GM18909 (cell line): ENCODE results near the gene RPS6KA1.
"Not testable (repeated sequence)": the region's sequence is repeated elsewhere in the genome, so short reads cannot be mapped to it uniquely, and the experiment has no call there.

Experiments used
- ATAC-seq: cut with Tn5 transposase; IDR thresholded peaks from one replicate; pipeline ENCODE4 v1.9.1; 2021; ENCODE audit warnings: mild to moderate bottlenecking; ENCODE audit not compliant: unreplicated experiment, poor library complexity

RPS6KA1 gene

DNA sequence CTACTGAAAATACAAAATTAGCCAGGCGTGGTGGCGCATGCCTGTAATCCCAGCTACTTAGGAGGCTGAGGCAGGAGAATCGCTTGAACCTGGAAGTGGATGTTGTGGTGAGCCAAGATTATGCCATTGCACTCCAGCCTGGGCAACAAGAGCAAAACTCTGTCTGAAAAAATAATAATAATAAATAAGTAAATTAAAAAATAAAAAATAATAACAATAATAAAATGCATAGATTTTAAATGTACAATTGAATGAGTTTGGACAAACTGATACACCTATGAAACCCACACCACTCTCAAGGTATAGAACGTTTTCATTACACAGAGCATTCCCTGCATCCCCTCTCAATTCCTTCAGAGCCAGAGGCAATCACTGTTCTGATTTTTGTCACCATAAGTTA is 55.0 kb downstream of the RPS6KA1 start:
- not testable (repeated sequence) for ATAC-seq

DNA sequence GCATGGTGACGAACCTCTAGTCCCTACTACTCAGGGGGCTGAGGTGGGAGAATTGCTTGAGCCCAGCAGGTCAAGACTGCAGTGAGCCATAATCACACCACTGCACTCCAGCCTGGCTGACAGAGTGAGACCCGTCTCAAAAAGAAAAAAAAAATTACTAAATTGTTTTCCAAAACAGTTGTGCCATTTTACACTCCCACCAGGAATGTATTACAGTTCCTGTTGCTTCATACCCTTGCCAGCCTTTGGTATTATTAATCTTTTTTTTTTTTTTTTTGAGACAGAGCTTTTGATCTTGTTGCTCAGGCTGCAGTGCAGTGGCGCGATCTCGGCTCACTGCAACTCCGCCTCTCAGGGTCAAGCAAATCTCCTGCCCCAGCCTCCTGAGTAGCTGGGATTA is 55.9 kb downstream of the RPS6KA1 start:
- ATAC-seq = no peak

GRCh38 chr1:26593385-26593784 is 63.8 kb downstream of the RPS6KA1 start:
- ATAC-seq = no peak

GRCh38 chr1:26594593-26594992 is 65.0 kb downstream of the RPS6KA1 start:
- not testable (repeated sequence) for ATAC-seq

DNA sequence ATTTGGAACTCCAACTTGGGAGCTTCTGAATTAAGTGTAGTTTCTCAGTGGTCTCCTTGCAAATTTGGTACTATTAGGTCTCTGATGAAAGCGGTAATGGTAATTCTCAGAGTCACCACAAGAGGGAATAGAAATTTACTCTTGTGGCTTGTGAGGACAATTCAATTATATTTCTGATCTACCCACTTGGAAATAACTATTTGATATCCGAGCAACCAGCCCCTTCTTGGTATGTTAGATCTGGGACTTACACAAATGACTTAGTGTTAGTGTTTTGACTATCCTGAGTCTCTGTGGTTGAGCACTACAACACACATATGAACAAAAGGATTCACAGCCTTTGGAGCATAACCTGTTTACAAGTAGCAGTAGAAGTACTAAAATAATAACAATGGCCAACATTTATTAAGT is 68.1 kb downstream of the RPS6KA1 start:
- ATAC-seq = no peak

DNA sequence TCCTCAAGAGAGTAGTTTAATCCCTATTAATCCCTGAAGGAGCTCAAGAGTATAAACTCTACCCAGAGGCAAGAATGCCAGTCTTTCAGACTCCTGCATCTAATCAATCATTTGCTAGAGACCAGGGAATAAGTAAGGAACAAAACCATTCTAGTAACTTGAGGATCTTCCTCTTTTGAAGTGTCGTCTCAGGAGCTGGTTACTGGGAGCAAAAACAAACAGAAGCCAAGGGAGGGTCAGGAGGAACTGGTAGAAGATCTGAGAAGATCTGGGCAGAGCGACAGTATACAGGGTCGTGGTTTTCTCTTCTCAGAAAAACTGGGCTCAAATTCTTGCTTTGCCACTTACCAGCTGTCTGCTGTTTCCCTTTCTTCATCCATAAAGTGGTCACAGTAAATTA is 69.3 kb downstream of the RPS6KA1 start:
- ATAC-seq = no peak

DNA sequence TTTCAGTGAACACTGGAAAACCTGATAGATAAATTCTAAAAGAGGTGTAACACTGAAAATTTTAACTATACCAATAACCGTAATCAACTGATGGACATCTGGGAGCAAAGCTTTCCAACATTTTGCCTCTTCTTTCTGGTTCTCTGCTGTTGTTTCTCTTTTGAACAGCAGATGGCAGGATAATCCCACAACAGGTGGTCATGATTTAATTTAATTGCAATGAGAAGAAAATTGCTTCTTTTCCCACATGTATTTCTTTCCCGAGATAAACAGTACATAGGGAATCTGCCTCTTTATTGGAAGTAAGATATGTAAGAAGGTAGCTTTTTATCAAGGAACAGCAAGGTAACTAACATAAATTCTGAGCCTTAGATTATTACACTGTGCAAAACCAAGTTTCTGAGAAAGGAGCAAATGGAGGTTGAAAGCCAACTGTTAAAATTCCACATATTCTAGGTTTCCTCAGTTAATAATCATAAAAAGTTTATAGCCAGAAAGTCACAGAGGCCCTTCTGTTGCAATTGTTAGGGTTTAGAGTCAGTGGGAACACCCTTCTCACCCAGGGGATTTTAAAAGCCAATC is 72.9 kb downstream of the RPS6KA1 start:
- ATAC-seq = no peak

DNA sequence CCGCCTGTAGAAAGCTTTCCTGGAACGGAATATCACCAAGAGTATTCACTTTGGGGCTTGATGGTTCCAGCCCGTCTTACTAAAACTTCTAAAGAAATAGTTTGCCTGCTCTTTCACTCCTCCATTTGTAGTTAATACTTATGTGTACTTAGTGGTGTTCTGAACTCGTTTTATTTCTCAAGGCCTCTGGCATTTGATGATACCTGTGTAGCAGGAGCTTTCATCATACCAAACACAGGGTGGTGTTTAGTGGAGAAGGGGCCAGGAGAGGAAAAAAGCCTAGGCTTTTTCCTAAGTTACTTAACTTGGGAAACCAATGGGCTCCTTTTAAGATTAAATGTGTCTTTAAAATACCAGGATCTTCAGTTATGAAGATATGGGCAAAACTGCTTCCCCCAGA is 74.3 kb downstream of the RPS6KA1 start:
- no peak for ATAC-seq

DNA sequence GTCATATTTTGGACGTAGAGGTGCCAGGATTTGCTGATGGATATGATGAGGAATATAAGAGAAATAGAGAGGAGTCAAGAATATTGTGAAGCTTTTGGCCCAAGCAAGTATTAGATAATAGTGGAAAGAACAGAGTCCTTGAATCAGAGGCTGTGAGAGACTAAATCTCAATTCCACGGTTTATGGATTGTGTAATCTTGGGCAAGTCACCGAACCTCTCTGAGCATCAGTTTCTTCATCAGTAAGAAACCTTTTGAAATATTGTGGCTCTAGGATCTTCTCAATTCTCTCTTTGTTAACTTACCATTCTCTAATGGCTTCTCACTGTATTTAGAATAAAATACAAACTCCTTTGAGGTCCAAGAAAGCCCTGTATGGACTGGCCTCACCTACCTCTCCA is 77.6 kb downstream of the RPS6KA1 start:
- no peak for ATAC-seq

DNA sequence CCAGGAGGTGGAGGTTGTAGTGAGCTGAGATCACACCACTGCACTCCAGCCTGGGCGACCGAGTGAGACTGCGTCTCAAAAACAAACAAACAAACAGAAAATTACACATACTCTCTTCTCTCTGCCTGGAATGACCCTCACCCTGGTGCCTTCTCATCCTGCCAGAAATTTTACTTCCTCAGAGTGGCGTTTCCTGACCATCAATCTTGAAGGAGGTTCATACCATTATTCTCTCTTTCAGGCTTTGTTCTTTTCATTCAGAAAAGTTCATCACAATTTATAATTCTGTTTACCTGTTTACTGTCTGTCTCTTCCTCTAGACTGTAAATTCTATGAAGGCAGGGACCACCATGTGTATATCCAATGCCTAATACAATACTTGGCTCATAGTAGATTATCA is 79.3 kb downstream of the RPS6KA1 start:
- ATAC-seq = no peak

DNA sequence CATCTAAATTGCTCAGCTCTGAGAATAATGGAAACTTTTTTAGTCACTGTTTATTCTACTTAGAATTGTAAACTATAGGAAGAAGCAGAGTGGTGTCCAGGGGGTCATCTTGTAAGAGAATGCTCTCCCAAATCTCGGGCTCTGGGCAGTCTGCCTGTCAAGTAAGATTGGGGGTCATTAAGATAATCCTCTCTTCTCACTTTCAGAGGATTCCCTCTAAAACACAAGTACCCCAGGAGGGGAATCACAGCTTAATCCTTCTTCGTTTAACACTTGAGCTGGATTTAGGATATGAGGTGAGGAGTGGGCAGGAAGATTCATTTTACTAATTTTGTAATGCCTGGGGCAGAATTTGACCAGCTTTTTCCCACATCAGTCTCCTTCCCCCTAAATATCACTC is 81.2 kb downstream of the RPS6KA1 start:
- no peak for ATAC-seq

DNA sequence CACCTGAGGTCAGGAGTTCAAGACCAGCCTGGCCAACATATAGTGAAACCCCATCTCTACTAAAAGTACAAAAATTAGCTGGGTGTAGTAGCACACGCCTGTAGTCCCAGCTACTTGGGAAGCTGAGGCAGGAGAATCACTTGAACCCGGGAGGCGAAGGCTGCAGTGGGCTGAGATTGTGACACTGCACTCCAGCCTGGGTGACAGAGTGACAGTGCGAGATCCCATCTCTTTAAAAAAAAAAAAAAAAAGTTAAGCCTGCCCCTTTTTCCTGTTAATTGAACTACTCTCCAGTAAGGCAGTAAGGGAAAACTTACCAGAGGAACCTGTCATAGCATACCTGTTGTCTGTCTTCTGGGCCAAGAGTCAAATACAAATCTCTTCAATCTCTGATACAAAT is 83.1 kb downstream of the RPS6KA1 start:
- ATAC-seq = not testable (repeated sequence)

DNA sequence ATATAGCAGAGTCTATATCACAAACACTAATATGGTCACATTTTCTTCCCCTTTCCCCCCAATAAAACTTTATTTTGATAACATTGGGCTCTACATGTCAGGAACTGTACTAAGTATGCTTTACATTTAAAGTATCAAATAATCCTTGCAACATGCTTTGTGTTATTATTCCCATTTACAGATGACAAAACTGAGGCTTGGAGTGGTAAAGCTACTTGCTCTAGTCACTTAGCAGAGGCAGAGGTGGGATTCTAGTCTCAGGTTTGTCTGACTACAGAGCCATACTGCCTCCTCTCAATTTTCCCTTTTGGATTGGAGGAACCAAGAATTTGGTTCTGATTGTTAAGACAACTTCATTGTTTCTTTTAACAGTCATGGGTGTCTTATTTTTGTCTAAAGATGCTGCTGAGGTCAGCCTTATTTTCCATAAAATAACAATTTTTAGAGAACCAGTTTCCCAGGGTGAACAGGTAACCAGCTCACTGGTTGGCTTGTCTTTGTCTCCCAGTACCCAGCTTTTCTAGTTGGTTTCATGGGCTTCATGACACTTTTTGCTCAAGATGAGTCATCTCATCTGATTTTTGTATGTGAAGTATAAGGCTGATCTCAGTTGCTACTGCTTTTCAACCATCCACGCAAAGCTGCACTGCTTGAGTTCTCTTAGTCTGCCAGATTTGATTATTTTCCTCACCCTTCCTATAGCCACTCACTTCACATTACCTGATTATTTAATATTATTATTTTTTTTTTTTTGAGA is 85.3 kb downstream of the RPS6KA1 start:
- ATAC-seq = no peak

DNA sequence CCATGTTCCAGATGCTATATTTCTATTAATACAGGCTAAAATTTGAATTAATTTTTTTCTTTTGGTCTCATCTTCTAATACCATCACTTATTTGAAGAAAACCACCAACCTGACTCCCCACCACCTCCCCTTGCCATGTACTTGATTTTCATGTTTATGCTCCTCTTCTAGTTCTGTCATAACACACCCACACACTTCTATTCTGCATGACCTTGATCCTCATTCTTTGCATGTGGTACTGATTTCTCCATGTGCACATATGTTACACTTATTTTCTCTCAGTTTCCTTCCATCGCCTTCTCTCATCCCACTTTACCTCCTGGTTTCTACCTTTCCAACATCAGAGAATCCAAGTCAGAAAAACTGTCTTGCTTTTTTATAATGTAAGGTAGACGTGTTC is 87.3 kb downstream of the RPS6KA1 start:
- ATAC-seq = no peak

DNA sequence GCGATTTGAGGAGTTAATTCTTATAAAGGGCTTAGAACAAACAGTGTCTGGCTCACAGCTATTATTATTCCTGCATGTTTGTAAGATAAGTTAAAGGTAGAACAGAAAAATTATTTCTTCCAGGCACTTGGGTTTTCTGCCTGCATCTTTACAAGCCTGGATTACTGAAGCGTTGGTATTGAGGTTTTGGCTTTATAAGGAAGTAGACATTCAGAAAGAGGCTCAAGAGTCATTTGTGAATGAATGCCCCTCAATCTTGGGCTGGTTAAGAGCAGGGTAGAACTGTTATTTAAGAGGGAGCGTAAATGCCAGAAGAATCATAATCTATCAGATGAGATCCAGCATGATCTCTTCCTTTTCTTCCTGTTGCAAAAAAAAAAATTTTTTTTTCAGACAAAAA is 89.0 kb downstream of the RPS6KA1 start:
- ATAC-seq = no peak
